Measurements from ENCODE around the gene RCAN3.

RCAN3 gene

GRCh38 chr1:24463776-24464735, 38.6 kb upstream of the RCAN3 start:
- TF ChIP-seq USF1 (IDR thresholded peaks at IDR 0.05) (no peak), EGR1 (IDR thresholded peaks at IDR 0.05) (no peak), ZBTB7A (IDR thresholded peaks at IDR 0.05; ENCODE audit: low read depth) (no peak), CREB1 (IDR thresholded peaks at IDR 0.05; ENCODE audit: low read depth) (no peak), YY1 (IDR thresholded peaks at IDR 0.05; ENCODE audit: low read depth) (no peak), NFIC (IDR thresholded peaks at IDR 0.05) (no peak), CEBPB (IDR thresholded peaks at IDR 0.05) (no peak), EP300 (IDR thresholded peaks at IDR 0.05; ENCODE audit: borderline replicate concordance) (no peak), TAF1 (IDR thresholded peaks at IDR 0.05; ENCODE audit: low read depth) (no peak), TEAD4 (IDR thresholded peaks at IDR 0.05) (no peak), TCF12 (IDR thresholded peaks at IDR 0.05; ENCODE audit: low read depth) (no peak), REST (IDR thresholded peaks at IDR 0.05; ENCODE audit: low read depth) (no peak), RAD21 (IDR thresholded peaks at IDR 0.05; ENCODE audit: low read depth) (no peak)

- no peak for TF ChIP-seq MAX (IDR thresholded peaks at IDR 0.05)
- TF ChIP-seq EGR1 (IDR thresholded peaks at IDR 0.05), result no peak
- TF ChIP-seq USF1 (IDR thresholded peaks at IDR 0.05), result no peak
- TF ChIP-seq CREB1 (IDR thresholded peaks at IDR 0.05; ENCODE audit: low read depth), result no peak
- TF ChIP-seq RAD21 (IDR thresholded peaks at IDR 0.05; ENCODE audit: low read depth), result no peak
- TF ChIP-seq TEAD4 (IDR thresholded peaks at IDR 0.05), result no peak
- no peak for TF ChIP-seq CEBPB (IDR thresholded peaks at IDR 0.05)
- TF ChIP-seq TAF1 (IDR thresholded peaks at IDR 0.05; ENCODE audit: low read depth), result no peak
- no peak for TF ChIP-seq FOXM1 (IDR thresholded peaks at IDR 0.05; ENCODE audit: borderline replicate concordance, low read depth)
- no peak for TF ChIP-seq ZBTB7A (IDR thresholded peaks at IDR 0.05; ENCODE audit: low read depth)
- TF ChIP-seq NFIC (IDR thresholded peaks at IDR 0.05), result no peak
- TF ChIP-seq YY1 (IDR thresholded peaks at IDR 0.05; ENCODE audit: low read depth), result no peak
- no peak for TF ChIP-seq EP300 (IDR thresholded peaks at IDR 0.05; ENCODE audit: borderline replicate concordance)
- no peak for TF ChIP-seq TCF12 (IDR thresholded peaks at IDR 0.05; ENCODE audit: low read depth)
Observed at GRCh38 chr1:24465099-24465498, 37.5 kb upstream of the RCAN3 start.

- TF ChIP-seq REST (IDR thresholded peaks at IDR 0.05; ENCODE audit: low read depth) (no peak), RAD21 (IDR thresholded peaks at IDR 0.05; ENCODE audit: low read depth) (no peak), TCF12 (IDR thresholded peaks at IDR 0.05; ENCODE audit: low read depth) (no peak), ZBTB7A (IDR thresholded peaks at IDR 0.05; ENCODE audit: low read depth) (no peak), CEBPB (IDR thresholded peaks at IDR 0.05) (no peak), TEAD4 (IDR thresholded peaks at IDR 0.05) (no peak), EP300 (IDR thresholded peaks at IDR 0.05; ENCODE audit: borderline replicate concordance) (no peak), TAF1 (IDR thresholded peaks at IDR 0.05; ENCODE audit: low read depth) (no peak), USF1 (IDR thresholded peaks at IDR 0.05) (no peak), FOXM1 (IDR thresholded peaks at IDR 0.05; ENCODE audit: borderline replicate concordance, low read depth) (no peak)
Observed at GRCh38 chr1:24465638-24466037, 37.0 kb upstream of the RCAN3 start.

DNA sequence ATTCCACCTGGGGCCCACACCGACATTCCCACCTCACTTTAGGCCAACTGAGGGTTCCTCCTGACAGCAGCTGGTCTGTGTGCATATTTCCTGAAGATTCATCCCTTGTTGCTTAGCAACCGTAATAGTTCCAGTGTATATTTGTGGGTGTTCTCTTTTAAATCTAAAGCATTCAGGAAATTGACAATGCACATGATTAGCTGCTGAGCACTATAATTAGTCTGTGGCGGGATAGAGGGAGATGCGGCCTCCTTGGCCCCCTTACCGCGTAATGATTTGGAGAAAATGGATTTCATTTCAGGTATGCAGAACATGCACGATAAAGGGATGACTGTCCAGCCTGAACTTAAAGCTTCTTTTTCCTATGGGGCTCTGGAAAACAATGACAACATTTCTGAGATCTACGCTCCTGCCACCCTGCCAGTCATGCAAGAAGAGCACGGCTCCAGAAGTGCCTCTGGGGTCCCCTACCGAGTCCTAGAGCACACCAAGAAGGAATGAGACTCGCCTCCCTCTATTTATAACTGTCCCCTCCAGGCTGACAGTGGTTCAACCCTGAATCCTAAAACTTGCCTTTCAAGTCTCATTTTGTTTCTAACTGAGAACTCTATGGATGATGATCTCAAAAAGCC, 33.8 kb upstream of the RCAN3 start:
- TF ChIP-seq CREB1 (IDR thresholded peaks at IDR 0.05; ENCODE audit: low read depth) (no peak), TCF12 (IDR thresholded peaks at IDR 0.05; ENCODE audit: low read depth) (no peak), USF1 (IDR thresholded peaks at IDR 0.05) (no peak), EGR1 (IDR thresholded peaks at IDR 0.05) (no peak), TAF1 (IDR thresholded peaks at IDR 0.05; ENCODE audit: low read depth) (no peak), YY1 (IDR thresholded peaks at IDR 0.05; ENCODE audit: low read depth) (no peak), NFIC (IDR thresholded peaks at IDR 0.05) (no peak), RAD21 (IDR thresholded peaks at IDR 0.05; ENCODE audit: low read depth) (no peak), FOXM1 (IDR thresholded peaks at IDR 0.05; ENCODE audit: borderline replicate concordance, low read depth) (no peak), REST (IDR thresholded peaks at IDR 0.05; ENCODE audit: low read depth) (no peak), TEAD4 (IDR thresholded peaks at IDR 0.05) (no peak), ZBTB7A (IDR thresholded peaks at IDR 0.05; ENCODE audit: low read depth) (no peak), EP300 (IDR thresholded peaks at IDR 0.05; ENCODE audit: borderline replicate concordance) (no peak), CEBPB (IDR thresholded peaks at IDR 0.05) (no peak), MAX (IDR thresholded peaks at IDR 0.05) (no peak)

Measured in Ishikawa (cell line).